HEK293 (cell line): ENCODE measurements around the gene TMEM256.

Source experiments
- CTCF ChIA-PET: fragments of 350-600 bp; formaldehyde crosslinking; extraction: SDS; loops from one replicate; lab custom pipeline; 2021; ENCODE audit warnings: antibody characterized with exemption; lab: Yijun Ruan, JAX
- POLR2A ChIA-PET: fragments of 300-600 bp; formaldehyde crosslinking; extraction: SDS; loops from one replicate; lab custom pipeline; 2020; ENCODE audit warnings: antibody characterized with exemption, inconsistent platforms; lab: Yijun Ruan, JAX
- H3K27ac ChIP-seq: fragments of 200-500 bp; sonication (Bioruptor generic); 2 replicates; pipeline ENCODE4 v1.5.1; 2014; ENCODE audit warnings: low read depth, low read length, control low read depth, inconsistent platforms; ENCODE audit errors: extremely low read depth
- H3K36me3 ChIP-seq, 2 experiments: fragments of 200-500 bp in 1 of 2; sonication (Bioruptor generic) in 1 of 2; 1 replicate in 1 of 2; 2 replicates in 1 of 2; pipeline ENCODE4 v1.5.1; 2014 to 2017; ENCODE audit warnings: inconsistent platforms in 2 of 2, low read length in 2 of 2; ENCODE audit not compliant: control insufficient read depth in 2 of 2, insufficient read depth in 1 of 2
- H3K4me1 ChIP-seq: fragments of 200-500 bp; sonication (Bioruptor generic); 2 replicates; pipeline ENCODE4 v1.5.1; 2014; ENCODE audit warnings: mild to moderate bottlenecking, low read length, inconsistent platforms; ENCODE audit not compliant: control insufficient read depth, insufficient read depth
- H3K4me3 ChIP-seq: 2 replicates; pipeline ENCODE4 v1.5.1; 2011; ENCODE audit warnings: low read depth, mild to moderate bottlenecking, control low read depth, low read length, moderate library complexity
- H3K9me3 ChIP-seq: fragments of 200-500 bp; sonication (Bioruptor generic); 2 replicates; pipeline ENCODE4 v1.5.1; 2014; ENCODE audit warnings: low read depth, low read length, inconsistent platforms; ENCODE audit not compliant: control insufficient read depth, insufficient read depth
- GLIS2 ChIP-seq: fragments of 450-650 bp; formaldehyde crosslinking; IDR thresholded peaks from 2 replicates; pipeline ENCODE4 v1.5.1; 2016; ENCODE audit warnings: missing biosample characterization, missing genetic modification characterization
- HOXC10 ChIP-seq: sonication (generic); formaldehyde crosslinking; IDR thresholded peaks from 2 replicates; pipeline ENCODE4 v1.8.1; 2023; ENCODE audit warnings: mild to moderate bottlenecking, missing genetic modification reagents
- MEIS1 ChIP-seq: sonication (generic); formaldehyde crosslinking; IDR thresholded peaks from 2 replicates; pipeline ENCODE4 v1.8.1; 2022; ENCODE audit warnings: missing genetic modification reagents, mild to moderate bottlenecking, borderline replicate concordance
- PRDM1 ChIP-seq: fragments of 450-650 bp; formaldehyde crosslinking; IDR thresholded peaks from 2 replicates; pipeline ENCODE4; 2016; ENCODE audit warnings: missing biosample characterization, missing genetic modification characterization
- REPIN1 ChIP-seq: fragments of 450-650 bp; formaldehyde crosslinking; IDR thresholded peaks from 2 replicates; pipeline ENCODE4 v1.5.1; 2017; ENCODE audit warnings: missing biosample characterization, missing genetic modification characterization, low read depth
- SETDB1 ChIP-seq: IDR thresholded peaks from one replicate; pipeline ENCODE4 v1.6.1; 2017; ENCODE audit warnings: mild to moderate bottlenecking, low read length, moderate library complexity, mixed read lengths; ENCODE audit not compliant: insufficient read length
- SP3 ChIP-seq: fragments of 450-650 bp; formaldehyde crosslinking; IDR thresholded peaks from 2 replicates; pipeline ENCODE4 v1.5.1; 2016; ENCODE audit warnings: missing biosample characterization, missing genetic modification characterization
- SP7 ChIP-seq: fragments of 450-650 bp; formaldehyde crosslinking; IDR thresholded peaks from 2 replicates; pipeline ENCODE4 v1.5.1; 2016; ENCODE audit warnings: missing biosample characterization, missing genetic modification characterization
- ZBTB17 ChIP-seq: fragments of 450-650 bp; formaldehyde crosslinking; IDR thresholded peaks from 2 replicates; pipeline ENCODE4 v1.5.1; 2016; ENCODE audit warnings: missing biosample characterization, missing genetic modification characterization
- ZBTB7A ChIP-seq: fragments of 450-650 bp; formaldehyde crosslinking; IDR thresholded peaks from 2 replicates; pipeline ENCODE4 v1.5.1; 2016; ENCODE audit warnings: low read depth, missing biosample characterization, missing genetic modification characterization
- ZFHX2 ChIP-seq: fragments of 450-650 bp; formaldehyde crosslinking; conservative IDR thresholded peaks from 2 replicates; pipeline ENCODE4 v1.5.1; 2016; ENCODE audit warnings: missing biosample characterization, missing genetic modification characterization
- ZNF138 ChIP-seq: fragments of 450-650 bp; formaldehyde crosslinking; IDR thresholded peaks from 2 replicates; pipeline ENCODE4 v1.5.1; 2016; ENCODE audit warnings: missing biosample characterization, missing genetic modification characterization, borderline replicate concordance
- ZNF157 ChIP-seq: fragments of 450-650 bp; formaldehyde crosslinking; IDR thresholded peaks from 2 replicates; pipeline ENCODE4 v1.5.1; 2016; ENCODE audit warnings: missing biosample characterization, missing genetic modification characterization
- ZNF335 ChIP-seq: fragments of 450-650 bp; formaldehyde crosslinking; conservative IDR thresholded peaks from 2 replicates; pipeline ENCODE4 v1.5.1; 2016; ENCODE audit warnings: missing biosample characterization, missing genetic modification characterization
- ZNF366 ChIP-seq: fragments of 450-650 bp; formaldehyde crosslinking; conservative IDR thresholded peaks from 2 replicates; pipeline ENCODE4 v1.5.1; 2016; ENCODE audit warnings: missing biosample characterization, missing genetic modification characterization
- ZNF391 ChIP-seq: fragments of 450-650 bp; formaldehyde crosslinking; IDR thresholded peaks from 2 replicates; pipeline ENCODE4 v1.5.1; 2016; ENCODE audit warnings: low read depth, missing biosample characterization, missing genetic modification characterization, borderline replicate concordance
- ZNF394 ChIP-seq: fragments of 450-650 bp; formaldehyde crosslinking; IDR thresholded peaks from 2 replicates; pipeline ENCODE4 v1.5.1; 2016; ENCODE audit warnings: missing biosample characterization, missing genetic modification characterization, mild to moderate bottlenecking, moderate library complexity, borderline replicate concordance
- ZNF404 ChIP-seq: fragments of 450-650 bp; formaldehyde crosslinking; IDR thresholded peaks from 2 replicates; pipeline ENCODE4 v1.5.1; 2017; ENCODE audit warnings: missing biosample characterization, missing genetic modification characterization
- ZNF596 ChIP-seq: fragments of 450-650 bp; IDR thresholded peaks from 2 replicates; pipeline ENCODE4 v1.5.0; 2018; ENCODE audit warnings: missing biosample characterization, mild to moderate bottlenecking, missing genetic modification characterization, moderate library complexity
- ZNF600 ChIP-seq: fragments of 450-650 bp; formaldehyde crosslinking; IDR thresholded peaks from 2 replicates; pipeline ENCODE4 v1.5.1; 2016; ENCODE audit warnings: missing biosample characterization, missing genetic modification characterization
- ZNF610 ChIP-seq: fragments of 450-650 bp; formaldehyde crosslinking; IDR thresholded peaks from 2 replicates; pipeline ENCODE4 v1.5.1; 2016; ENCODE audit warnings: missing biosample characterization, missing genetic modification characterization, borderline replicate concordance
- ZNF623 ChIP-seq: fragments of 450-650 bp; formaldehyde crosslinking; IDR thresholded peaks from 2 replicates; pipeline ENCODE4 v1.5.1; 2016; ENCODE audit warnings: missing biosample characterization, missing genetic modification characterization
- ZNF654 ChIP-seq: fragments of 450-650 bp; formaldehyde crosslinking; IDR thresholded peaks from 2 replicates; pipeline ENCODE4 v1.5.1; 2016; ENCODE audit warnings: low read depth, missing biosample characterization, missing genetic modification characterization
- ZNF660 ChIP-seq: fragments of 450-650 bp; IDR thresholded peaks from 2 replicates; pipeline ENCODE4 v1.5.1; 2018; ENCODE audit warnings: missing biosample characterization, mild to moderate bottlenecking, missing genetic modification characterization
- ZNF785 ChIP-seq: fragments of 450-650 bp; formaldehyde crosslinking; IDR thresholded peaks from 2 replicates; pipeline ENCODE4 v1.5.1; 2016; ENCODE audit warnings: missing biosample characterization, missing genetic modification characterization
- TF ChIP-seq, protein P1 (sequence below): fragments of 450-650 bp; formaldehyde crosslinking; IDR thresholded peaks from 2 replicates; pipeline ENCODE4 v1.5.1; 2016; ENCODE audit warnings: missing biosample characterization, missing genetic modification characterization
- TF ChIP-seq, protein P2 (sequence below): fragments of 450-650 bp; formaldehyde crosslinking; IDR thresholded peaks from 2 replicates; pipeline ENCODE4 v1.5.1; 2016; ENCODE audit warnings: missing biosample characterization, missing genetic modification characterization
- TF ChIP-seq, protein P3 (sequence below): fragments of 450-650 bp; formaldehyde crosslinking; IDR thresholded peaks from 2 replicates; pipeline ENCODE4 v1.5.1; 2016; ENCODE audit warnings: missing biosample characterization, missing genetic modification characterization
- TF ChIP-seq, protein P4 (sequence below): fragments of 450-650 bp; formaldehyde crosslinking; IDR thresholded peaks from 2 replicates; pipeline ENCODE4 v1.5.1; 2016; ENCODE audit warnings: missing biosample characterization, missing genetic modification characterization
- TF ChIP-seq, protein P5 (sequence below): fragments of 450-650 bp; formaldehyde crosslinking; IDR thresholded peaks from 2 replicates; pipeline ENCODE4 v1.5.1; 2016; ENCODE audit warnings: missing biosample characterization, missing genetic modification characterization

Gene TMEM256

DNA sequence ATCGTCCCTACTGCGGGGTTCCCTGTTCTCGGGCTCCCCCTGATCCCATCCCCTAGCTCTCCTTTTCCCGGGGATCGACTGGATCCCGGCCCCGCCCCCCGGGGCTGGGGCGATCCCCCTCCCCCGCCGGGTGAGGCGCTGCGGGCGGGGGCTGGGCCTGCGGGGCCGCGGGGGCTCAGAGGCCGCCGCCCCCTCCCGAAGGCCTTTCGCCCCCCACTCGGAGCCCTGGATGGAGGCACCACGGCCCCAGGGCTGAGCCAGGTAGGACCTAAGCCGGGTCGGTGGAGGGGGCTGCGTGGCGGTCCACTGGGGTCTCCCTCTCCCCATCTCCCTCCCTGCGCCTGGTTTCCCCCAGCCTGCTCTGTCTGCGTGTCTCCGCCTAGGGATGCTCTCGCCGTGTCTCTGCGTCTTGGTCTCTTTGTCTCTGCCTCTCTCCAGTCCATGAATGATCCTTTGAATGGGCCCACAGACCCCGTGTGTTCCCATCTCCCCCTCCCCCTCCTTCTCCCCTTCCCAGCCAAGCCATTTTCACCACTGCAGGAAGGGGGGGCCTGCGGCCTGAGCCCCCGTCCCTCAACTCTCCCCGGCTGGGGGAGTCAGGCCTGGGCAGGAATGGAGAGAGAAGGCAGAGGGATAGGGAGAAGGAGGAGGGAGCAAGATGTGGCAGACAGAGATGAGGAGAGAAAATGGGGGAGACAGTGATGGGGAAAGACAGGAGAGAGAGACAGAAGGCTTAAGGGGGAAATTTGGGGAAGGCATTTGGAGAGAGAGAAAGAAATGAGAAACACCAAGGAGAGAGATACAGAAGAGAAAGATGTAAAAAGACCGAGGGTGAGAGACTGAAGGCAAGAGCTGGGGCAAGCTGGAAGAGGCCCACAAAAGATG is 1.7 kb upstream of the TMEM256 start:
- ChIA-PET CTCF (interaction anchor here (1.0 to 1.7 kb wide), 2 partner anchors 13 to 31 kb away, joined by 4 to 5 read pairs; no protein-coding TSS in a partner anchor), POLR2A (interaction anchor here (0.6 to 3.2 kb wide), 6 partner anchors 11 to 1357 kb away, joined by 3 to 31 read pairs (median 4); partner anchors contain the start of genes POLR2A and TMEM102)
- Histone ChIP-seq H3K4me1 (peaks cover 8% of the 10 kb centered on the region), H3K9me3 (no peaks in the 10 kb centered on the region), H3K36me3 (peaks cover 9 to 29% of the 10 kb centered on the region in 2 experiments; a peak in 2 of 3 replicates), H3K4me3 (peak overlapping the region; percentile 69), H3K27ac (peak overlapping the region; percentile 31; the same call in 1 of the 2 replicates)
- TF ChIP-seq, protein P1, sequence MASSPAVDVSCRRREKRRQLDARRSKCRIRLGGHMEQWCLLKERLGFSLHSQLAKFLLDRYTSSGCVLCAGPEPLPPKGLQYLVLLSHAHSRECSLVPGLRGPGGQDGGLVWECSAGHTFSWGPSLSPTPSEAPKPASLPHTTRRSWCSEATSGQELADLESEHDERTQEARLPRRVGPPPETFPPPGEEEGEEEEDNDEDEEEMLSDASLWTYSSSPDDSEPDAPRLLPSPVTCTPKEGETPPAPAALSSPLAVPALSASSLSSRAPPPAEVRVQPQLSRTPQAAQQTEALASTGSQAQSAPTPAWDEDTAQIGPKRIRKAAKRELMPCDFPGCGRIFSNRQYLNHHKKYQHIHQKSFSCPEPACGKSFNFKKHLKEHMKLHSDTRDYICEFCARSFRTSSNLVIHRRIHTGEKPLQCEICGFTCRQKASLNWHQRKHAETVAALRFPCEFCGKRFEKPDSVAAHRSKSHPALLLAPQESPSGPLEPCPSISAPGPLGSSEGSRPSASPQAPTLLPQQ (tag by site-specific recombination): peak; percentile 35; the same call in 1 of the 2 replicates
- no peak for TF ChIP-seq ZNF785 (tag by site-specific recombination)
- TF ChIP-seq ZNF391 (tag by site-specific recombination): no peak
- TF ChIP-seq ZNF157 (tag by site-specific recombination): no peak
- TF ChIP-seq, protein P2, sequence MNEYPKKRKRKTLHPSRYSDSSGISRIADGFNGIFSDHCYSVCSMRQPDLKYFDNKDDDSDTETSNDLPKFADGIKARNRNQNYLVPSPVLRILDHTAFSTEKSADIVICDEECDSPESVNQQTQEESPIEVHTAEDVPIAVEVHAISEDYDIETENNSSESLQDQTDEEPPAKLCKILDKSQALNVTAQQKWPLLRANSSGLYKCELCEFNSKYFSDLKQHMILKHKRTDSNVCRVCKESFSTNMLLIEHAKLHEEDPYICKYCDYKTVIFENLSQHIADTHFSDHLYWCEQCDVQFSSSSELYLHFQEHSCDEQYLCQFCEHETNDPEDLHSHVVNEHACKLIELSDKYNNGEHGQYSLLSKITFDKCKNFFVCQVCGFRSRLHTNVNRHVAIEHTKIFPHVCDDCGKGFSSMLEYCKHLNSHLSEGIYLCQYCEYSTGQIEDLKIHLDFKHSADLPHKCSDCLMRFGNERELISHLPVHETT (tag by site-specific recombination): peak; percentile 32; the same call in 1 of the 2 replicates
- peak; percentile 41; the same call in 1 of the 2 replicates for TF ChIP-seq SP3 (tag by site-specific recombination)
- no peak for TF ChIP-seq HOXC10
- no peak for TF ChIP-seq SETDB1
- TF ChIP-seq SP7 (tag by site-specific recombination): 0 out of 2 replicates have a peak, but pooled peaks have one; percentile 5
- no peak for TF ChIP-seq MEIS1 (CRISPR knock-in tag)
- no peak for TF ChIP-seq ZNF610 (tag by site-specific recombination)
- TF ChIP-seq, protein P3, sequence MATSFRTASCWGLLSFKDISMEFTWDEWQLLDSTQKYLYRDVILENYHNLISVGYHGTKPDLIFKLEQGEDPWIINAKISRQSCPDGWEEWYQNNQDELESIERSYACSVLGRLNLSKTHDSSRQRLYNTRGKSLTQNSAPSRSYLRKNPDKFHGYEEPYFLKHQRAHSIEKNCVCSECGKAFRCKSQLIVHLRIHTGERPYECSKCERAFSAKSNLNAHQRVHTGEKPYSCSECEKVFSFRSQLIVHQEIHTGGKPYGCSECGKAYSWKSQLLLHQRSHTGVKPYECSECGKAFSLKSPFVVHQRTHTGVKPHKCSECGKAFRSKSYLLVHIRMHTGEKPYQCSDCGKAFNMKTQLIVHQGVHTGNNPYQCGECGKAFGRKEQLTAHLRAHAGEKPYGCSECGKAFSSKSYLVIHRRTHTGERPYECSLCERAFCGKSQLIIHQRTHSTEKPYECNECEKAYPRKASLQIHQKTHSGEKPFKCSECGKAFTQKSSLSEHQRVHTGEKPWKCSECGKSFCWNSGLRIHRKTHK (tag by site-specific recombination): no peak
- TF ChIP-seq ZNF394 (tag by site-specific recombination): no peak
- peak; percentile 82 for TF ChIP-seq ZBTB17
- peak; percentile 11; the same call in 1 of the 2 replicates for TF ChIP-seq ZBTB7A (tag by site-specific recombination)
- no peak for TF ChIP-seq ZNF660 (tag by site-specific recombination)
- no peak for TF ChIP-seq ZNF596 (tag by site-specific recombination)
- peak; percentile 91 for TF ChIP-seq ZNF366 (tag by site-specific recombination)
- no peak for TF ChIP-seq ZNF404 (tag by site-specific recombination)
- TF ChIP-seq ZNF654 (tag by site-specific recombination): no peak
- peak; percentile 91 for TF ChIP-seq PRDM1
- peak; percentile 19 for TF ChIP-seq ZNF335 (tag by site-specific recombination)
- TF ChIP-seq, protein P4, sequence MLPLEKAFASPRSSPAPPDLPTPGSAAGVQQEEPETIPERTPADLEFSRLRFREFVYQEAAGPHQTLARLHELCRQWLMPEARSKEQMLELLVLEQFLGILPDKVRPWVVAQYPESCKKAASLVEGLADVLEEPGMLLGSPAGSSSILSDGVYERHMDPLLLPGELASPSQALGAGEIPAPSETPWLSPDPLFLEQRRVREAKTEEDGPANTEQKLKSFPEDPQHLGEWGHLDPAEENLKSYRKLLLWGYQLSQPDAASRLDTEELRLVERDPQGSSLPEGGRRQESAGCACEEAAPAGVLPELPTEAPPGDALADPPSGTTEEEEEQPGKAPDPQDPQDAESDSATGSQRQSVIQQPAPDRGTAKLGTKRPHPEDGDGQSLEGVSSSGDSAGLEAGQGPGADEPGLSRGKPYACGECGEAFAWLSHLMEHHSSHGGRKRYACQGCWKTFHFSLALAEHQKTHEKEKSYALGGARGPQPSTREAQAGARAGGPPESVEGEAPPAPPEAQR (tag by site-specific recombination): no peak
- TF ChIP-seq, protein P5, sequence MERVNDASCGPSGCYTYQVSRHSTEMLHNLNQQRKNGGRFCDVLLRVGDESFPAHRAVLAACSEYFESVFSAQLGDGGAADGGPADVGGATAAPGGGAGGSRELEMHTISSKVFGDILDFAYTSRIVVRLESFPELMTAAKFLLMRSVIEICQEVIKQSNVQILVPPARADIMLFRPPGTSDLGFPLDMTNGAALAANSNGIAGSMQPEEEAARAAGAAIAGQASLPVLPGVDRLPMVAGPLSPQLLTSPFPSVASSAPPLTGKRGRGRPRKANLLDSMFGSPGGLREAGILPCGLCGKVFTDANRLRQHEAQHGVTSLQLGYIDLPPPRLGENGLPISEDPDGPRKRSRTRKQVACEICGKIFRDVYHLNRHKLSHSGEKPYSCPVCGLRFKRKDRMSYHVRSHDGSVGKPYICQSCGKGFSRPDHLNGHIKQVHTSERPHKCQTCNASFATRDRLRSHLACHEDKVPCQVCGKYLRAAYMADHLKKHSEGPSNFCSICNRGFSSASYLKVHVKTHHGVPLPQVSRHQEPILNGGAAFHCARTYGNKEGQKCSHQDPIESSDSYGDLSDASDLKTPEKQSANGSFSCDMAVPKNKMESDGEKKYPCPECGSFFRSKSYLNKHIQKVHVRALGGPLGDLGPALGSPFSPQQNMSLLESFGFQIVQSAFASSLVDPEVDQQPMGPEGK (tag by site-specific recombination): peak; percentile 75
- no peak for TF ChIP-seq ZNF138
- peak; percentile 60; the same call in 1 of the 2 replicates for TF ChIP-seq ZNF600 (tag by site-specific recombination)
- no peak for TF ChIP-seq ZNF623 (tag by site-specific recombination)
- peak; percentile 21; the same call in 1 of the 2 replicates for TF ChIP-seq GLIS2 (tag by site-specific recombination)
- TF ChIP-seq ZFHX2: 0 out of 2 replicates have a peak, but pooled peaks have one; percentile 25
- TF ChIP-seq REPIN1: no peak
